ENCODE data around the gene MEF2C.

GRCh38 chr5:88690409-88691229 is 192.4 kb downstream of the MEF2C start:
- TF ChIP-seq, protein P1, sequence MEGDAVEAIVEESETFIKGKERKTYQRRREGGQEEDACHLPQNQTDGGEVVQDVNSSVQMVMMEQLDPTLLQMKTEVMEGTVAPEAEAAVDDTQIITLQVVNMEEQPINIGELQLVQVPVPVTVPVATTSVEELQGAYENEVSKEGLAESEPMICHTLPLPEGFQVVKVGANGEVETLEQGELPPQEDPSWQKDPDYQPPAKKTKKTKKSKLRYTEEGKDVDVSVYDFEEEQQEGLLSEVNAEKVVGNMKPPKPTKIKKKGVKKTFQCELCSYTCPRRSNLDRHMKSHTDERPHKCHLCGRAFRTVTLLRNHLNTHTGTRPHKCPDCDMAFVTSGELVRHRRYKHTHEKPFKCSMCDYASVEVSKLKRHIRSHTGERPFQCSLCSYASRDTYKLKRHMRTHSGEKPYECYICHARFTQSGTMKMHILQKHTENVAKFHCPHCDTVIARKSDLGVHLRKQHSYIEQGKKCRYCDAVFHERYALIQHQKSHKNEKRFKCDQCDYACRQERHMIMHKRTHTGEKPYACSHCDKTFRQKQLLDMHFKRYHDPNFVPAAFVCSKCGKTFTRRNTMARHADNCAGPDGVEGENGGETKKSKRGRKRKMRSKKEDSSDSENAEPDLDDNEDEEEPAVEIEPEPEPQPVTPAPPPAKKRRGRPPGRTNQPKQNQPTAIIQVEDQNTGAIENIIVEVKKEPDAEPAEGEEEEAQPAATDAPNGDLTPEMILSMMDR (IDR thresholded peaks at IDR 0.05) = peak; percentile 78 to 98 (median 89)
- TF ChIP-seq POLR2A (IDR thresholded peaks at IDR 0.05) = no peak
